ENCODE measurements around the gene AGER.
"Not testable (repeated sequence)": the region's sequence is repeated elsewhere in the genome, so short reads cannot be mapped to it uniquely, and the experiment has no call there.

The AGER gene

GRCh38 chr6:32184084-32184640 lies at the start of gene AGER:
AGER (minus strand) TSS chr6:32184253; CDS start chr6:32184222, 31 bp downstream.
- Mint-ChIP-seq H3K4me3 (no peak within 1 kb of the TSS), H3K27ac (no peak within 1 kb of the TSS), H3K36me3 (peaks cover 58% of the 10 kb centered on the region), H3K9me3 (no peaks in the 10 kb centered on the region), H3K4me1 (peaks cover 61% of the 10 kb centered on the region), H3K27me3 (peaks cover 5% of the 10 kb centered on the region)
- CTCF ChIA-PET: no interaction called here
- DNase-seq: peak; percentile 13

DNA sequence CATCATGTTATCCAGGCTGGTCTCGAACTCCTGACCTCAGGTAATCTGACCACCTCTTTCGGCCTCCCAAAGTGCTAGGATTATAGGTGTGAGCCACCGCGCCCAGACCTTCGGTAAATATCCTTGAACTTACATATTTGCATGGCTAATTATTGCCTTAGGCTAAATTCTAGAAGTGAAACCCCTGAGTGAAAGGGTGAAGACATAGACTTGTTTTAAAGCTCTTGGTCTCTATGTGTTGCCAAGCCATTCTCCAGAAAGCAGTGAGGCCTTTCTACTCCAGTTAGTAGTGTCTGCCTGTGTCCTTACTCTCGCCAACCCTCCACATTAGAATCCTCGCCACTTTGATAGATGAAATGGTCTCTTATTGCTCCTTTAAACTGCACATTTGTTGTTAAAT lies 42.4 kb upstream of the AGER start:
- Mint-ChIP-seq H3K27ac (no peak overlapping the region), H3K36me3 (no peaks in the 10 kb centered on the region), H3K4me1 (no peaks in the 10 kb centered on the region), H3K4me3 (no peak overlapping the region), H3K9me3 (no peaks in the 10 kb centered on the region), H3K27me3 (peaks cover 14% of the 10 kb centered on the region)
- CTCF ChIA-PET: interaction anchor here (0.6 kb wide), 1 partner anchor 559 kb away, joined by 4 read pairs; no protein-coding TSS in a partner anchor
- no peak for DNase-seq

DNA sequence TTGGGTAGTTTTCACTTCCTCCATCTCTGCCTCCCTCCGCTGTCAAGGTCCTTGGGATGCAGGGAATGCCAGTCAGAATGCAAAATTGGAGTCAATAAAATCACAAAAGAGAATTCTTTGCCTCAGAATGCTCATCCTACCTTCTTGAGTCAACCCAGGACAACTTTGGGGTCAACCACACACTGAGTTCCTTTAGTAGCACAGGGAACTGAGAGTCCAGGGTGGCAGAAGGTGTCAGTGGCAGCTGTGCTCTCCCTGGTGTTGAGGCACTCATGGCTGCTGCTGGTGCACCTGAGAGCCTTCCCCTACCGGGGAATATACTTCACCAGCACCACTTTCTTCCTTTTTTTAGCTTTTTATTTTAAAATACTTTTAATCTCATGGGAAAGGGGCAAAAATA lies 40.6 kb upstream of the AGER start:
- H3K4me1 Mint-ChIP-seq: no peaks in the 10 kb centered on the region
- no peak overlapping the region for H3K27ac Mint-ChIP-seq
- CTCF ChIA-PET: no interaction called here
- no peak for DNase-seq
- no peaks in the 10 kb centered on the region for H3K36me3 Mint-ChIP-seq
- H3K4me3 Mint-ChIP-seq: no peak overlapping the region
- no peaks in the 10 kb centered on the region for H3K9me3 Mint-ChIP-seq
- peaks cover 14% of the 10 kb centered on the region for H3K27me3 Mint-ChIP-seq

DNA sequence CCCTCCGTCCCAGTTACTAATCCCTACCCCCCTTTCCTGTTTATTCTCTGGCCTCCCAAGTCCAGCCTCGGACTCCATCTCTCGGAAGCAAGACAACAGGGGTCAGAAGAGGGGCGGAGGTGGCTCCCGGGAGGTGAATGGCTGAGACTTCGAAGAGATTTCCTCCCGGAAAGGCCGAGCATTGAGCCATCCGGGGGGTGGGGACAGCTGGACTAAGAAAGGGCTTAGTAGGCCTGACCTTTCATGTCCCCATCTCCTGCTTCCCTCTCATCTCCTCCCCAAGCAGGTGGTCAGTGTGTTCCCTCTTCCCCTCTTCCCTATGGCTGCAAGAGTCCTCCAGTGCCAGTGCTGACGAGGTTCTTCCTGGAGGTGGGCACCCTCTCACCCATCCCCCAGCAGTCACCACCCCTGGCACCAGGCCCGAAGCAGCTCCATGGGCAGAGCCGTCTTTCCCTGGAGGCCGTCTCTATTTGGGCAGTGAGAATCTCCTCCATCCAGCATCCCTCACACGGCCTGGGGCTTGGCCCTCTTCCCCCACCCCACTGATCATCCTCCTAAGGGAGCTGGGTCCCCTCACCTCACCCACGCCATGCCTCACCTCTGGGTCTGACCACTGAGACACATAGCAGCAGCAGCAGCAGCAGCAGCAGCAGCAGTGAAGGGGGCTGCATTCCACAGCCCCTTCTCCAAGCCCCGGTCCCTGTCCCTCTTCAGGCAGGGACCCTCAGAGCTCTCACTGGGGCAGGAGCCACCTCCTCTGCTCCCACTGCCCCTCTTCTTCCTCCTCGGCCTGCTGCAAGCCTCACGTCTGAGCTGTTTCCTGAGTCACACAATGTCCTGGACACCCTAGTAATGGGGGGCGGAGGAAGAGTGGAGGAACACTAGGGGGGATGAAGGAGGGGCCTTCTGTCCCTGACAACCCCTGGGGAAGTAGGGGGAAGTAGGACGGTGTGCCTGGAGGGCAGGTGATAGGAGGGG lies 39.5 kb upstream of the AGER start, which contains the start of gene NOTCH4:
TSS of gene NOTCH4 (minus strand) at position 810 of the 978 bp plus-strand sequence. CDS start at position 671, 139 bp downstream.
- no peaks in the 10 kb centered on the region for H3K9me3 Mint-ChIP-seq

GRCh38 chr6:32222333-32223230 lies 38.5 kb upstream of the AGER start:
- Mint-ChIP-seq H3K27ac (no peak overlapping the region), H3K27me3 (peaks cover 19% of the 10 kb centered on the region), H3K36me3 (no peaks in the 10 kb centered on the region), H3K4me1 (no peaks in the 10 kb centered on the region), H3K9me3 (no peaks in the 10 kb centered on the region), H3K4me3 (no peak overlapping the region)
- no peak for DNase-seq
- CTCF ChIA-PET: no interaction called here

More for the DNA sequence above, 39.5 kb upstream of the AGER start, which contains the start of gene NOTCH4:
- H3K27me3 Mint-ChIP-seq: peaks cover 19% of the 10 kb centered on the region
- CTCF ChIA-PET: interaction anchor here (0.8 kb wide), 1 partner anchor 104 kb away, joined by 3 read pairs; no protein-coding TSS in a partner anchor
- H3K4me3 Mint-ChIP-seq: no peak within 1 kb of the TSS
- peak within 1 kb of the TSS; percentile 30 for H3K27ac Mint-ChIP-seq
- no peak for DNase-seq
- H3K36me3 Mint-ChIP-seq: no peaks in the 10 kb centered on the region
- H3K4me1 Mint-ChIP-seq: no peaks in the 10 kb centered on the region

DNA sequence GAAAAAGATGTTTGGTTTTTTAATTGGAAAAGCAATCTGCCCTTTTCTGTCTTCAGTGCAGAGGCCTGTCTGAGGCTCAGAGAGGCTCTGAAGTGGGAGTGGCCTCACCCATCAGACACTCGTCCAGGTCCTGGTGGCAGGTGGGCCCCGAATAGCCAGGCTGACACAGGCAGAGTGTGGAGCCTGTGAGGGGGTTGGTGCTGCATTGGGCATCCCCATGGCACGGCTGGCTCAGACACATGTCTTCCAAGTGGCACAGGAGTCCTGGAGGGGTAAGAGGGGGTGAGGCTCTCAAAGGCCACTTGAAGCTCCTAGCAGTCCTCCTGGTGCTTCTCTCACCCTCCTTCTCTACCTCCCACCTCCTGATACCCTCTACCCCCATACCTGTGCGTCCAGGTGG lies 36.0 kb upstream of the AGER start:
- Mint-ChIP-seq H3K4me1 (no peaks in the 10 kb centered on the region), H3K27ac (no peak overlapping the region), H3K36me3 (no peaks in the 10 kb centered on the region), H3K4me3 (no peak overlapping the region), H3K9me3 (no peaks in the 10 kb centered on the region), H3K27me3 (peaks cover 22% of the 10 kb centered on the region)
- DNase-seq: no peak
- CTCF ChIA-PET: no interaction called here

DNA sequence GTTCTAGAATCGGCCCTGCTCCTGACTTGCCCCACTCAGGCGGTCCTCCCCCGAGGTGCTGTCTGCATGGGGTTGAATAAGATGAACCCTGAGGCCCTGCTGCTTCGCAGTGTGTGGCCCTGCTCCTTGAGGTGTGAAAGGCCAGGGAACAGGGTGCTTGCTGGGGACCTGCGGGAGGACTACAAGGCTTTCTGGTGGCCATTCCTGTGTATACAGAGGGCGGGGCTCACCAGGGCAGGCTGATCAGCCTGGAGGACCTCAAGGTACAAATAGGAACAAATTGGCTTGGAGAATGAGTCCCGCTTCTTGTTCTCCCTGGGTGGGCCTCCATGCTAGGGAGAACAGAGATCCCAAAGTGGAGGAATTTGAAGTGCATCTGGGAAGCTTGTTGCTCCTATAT lies 34.1 kb upstream of the AGER start:
- CTCF ChIA-PET: no interaction called here
- Mint-ChIP-seq H3K4me1 (no peaks in the 10 kb centered on the region), H3K36me3 (no peaks in the 10 kb centered on the region), H3K9me3 (no peaks in the 10 kb centered on the region), H3K27ac (no peak overlapping the region), H3K27me3 (peaks cover 17% of the 10 kb centered on the region), H3K4me3 (no peak overlapping the region)
- no peak for DNase-seq

DNA sequence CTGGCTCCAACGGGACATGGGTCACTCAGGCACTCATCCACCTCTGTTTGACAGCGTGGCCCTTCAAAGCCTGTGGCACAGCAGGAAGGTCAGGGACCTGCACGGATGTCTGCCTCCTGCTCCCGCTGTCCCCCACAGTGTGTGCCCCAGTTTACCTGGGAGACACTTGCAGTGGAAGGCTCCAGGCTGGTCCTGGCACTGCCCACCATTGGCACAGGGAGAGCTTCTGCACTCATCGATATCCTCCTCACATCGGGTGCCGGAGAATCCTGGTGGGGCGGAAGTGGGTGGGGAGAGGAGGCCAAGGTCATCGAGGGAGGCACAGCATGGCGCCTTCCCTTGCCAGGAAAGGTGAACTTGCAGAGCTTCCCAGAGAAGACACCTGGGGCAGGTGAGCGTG lies 32.9 kb upstream of the AGER start:
- CTCF ChIA-PET: interaction anchor here (1.0 kb wide), 1 partner anchor 21 kb away, joined by 3 read pairs; no protein-coding TSS in a partner anchor
- Mint-ChIP-seq H3K27ac (no peak overlapping the region), H3K4me1 (no peaks in the 10 kb centered on the region), H3K4me3 (no peak overlapping the region), H3K27me3 (peaks cover 21% of the 10 kb centered on the region), H3K36me3 (no peaks in the 10 kb centered on the region), H3K9me3 (no peaks in the 10 kb centered on the region)
- DNase-seq: no peak

GRCh38 chr6:32216285-32216684 lies 32.2 kb upstream of the AGER start:
- H3K9me3 Mint-ChIP-seq: no peaks in the 10 kb centered on the region
- no peak overlapping the region for H3K27ac Mint-ChIP-seq
- CTCF ChIA-PET: no interaction called here
- no peaks in the 10 kb centered on the region for H3K4me1 Mint-ChIP-seq
- H3K4me3 Mint-ChIP-seq: no peak overlapping the region
- peaks cover 21% of the 10 kb centered on the region for H3K27me3 Mint-ChIP-seq
- no peaks in the 10 kb centered on the region for H3K36me3 Mint-ChIP-seq
- DNase-seq: no peak

DNA sequence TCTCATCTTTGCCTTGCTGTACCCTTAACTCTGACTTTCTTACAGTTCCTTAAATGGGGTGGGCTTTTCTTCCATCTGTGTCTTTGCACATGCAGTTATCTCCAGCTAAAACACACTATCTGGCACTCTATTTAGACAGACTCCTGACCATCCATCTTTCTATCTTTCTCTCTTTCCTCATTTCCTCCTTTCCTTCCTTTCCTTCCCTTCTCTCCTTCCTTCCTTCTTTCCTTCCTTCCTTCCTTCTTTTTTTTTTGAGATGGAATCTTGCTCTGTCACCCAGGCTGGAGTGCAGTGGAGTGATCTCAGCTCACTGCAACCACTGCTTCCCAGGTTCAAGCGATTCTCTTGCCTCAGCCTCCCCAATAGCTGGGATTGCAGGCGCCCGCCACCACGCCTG lies 31.6 kb upstream of the AGER start:
- peaks cover 21% of the 10 kb centered on the region for H3K27me3 Mint-ChIP-seq
- CTCF ChIA-PET: no interaction called here
- DNase-seq: no peak
- no peaks in the 10 kb centered on the region for H3K36me3 Mint-ChIP-seq
- no peak overlapping the region for H3K4me3 Mint-ChIP-seq
- no peak overlapping the region for H3K27ac Mint-ChIP-seq
- no peaks in the 10 kb centered on the region for H3K9me3 Mint-ChIP-seq
- no peaks in the 10 kb centered on the region for H3K4me1 Mint-ChIP-seq

DNA sequence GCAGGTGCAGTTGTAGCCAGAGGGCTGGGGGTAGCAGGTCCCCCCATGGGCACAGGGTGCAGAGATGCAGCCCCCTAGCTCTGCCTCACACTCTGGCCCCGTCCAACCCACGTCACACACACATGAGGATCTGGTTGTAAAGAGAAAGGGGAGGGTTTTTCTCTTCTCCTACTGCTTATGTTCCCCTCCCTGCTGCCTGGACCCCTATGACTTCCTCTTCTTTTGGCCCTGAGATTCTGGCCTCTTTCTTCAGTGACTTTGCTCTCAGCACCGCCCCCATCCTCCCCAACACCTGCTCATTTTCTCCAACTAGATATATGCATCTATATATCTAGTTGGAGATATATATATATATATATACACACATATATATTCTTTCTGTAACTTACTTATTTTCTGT lies 30.1 kb upstream of the AGER start:
- H3K9me3 Mint-ChIP-seq: no peaks in the 10 kb centered on the region
- peaks cover 21% of the 10 kb centered on the region for H3K27me3 Mint-ChIP-seq
- no peaks in the 10 kb centered on the region for H3K36me3 Mint-ChIP-seq
- no peak for DNase-seq
- CTCF ChIA-PET: no interaction called here
- H3K4me3 Mint-ChIP-seq: no peak overlapping the region
- H3K4me1 Mint-ChIP-seq: no peaks in the 10 kb centered on the region
- H3K27ac Mint-ChIP-seq: no peak overlapping the region

GRCh38 chr6:32213649-32214048 lies 29.6 kb upstream of the AGER start:
- DNase-seq: no peak
- H3K27me3 Mint-ChIP-seq: peaks cover 21% of the 10 kb centered on the region
- no peak overlapping the region for H3K4me3 Mint-ChIP-seq
- no peaks in the 10 kb centered on the region for H3K36me3 Mint-ChIP-seq
- H3K4me1 Mint-ChIP-seq: no peaks in the 10 kb centered on the region
- CTCF ChIA-PET: no interaction called here
- H3K9me3 Mint-ChIP-seq: no peaks in the 10 kb centered on the region
- no peak overlapping the region for H3K27ac Mint-ChIP-seq

- no peak for DNase-seq
- CTCF ChIA-PET: no interaction called here
- Mint-ChIP-seq H3K9me3 (no peaks in the 10 kb centered on the region), H3K27me3 (peaks cover 29% of the 10 kb centered on the region), H3K4me3 (no peak overlapping the region), H3K36me3 (no peaks in the 10 kb centered on the region), H3K27ac (no peak overlapping the region), H3K4me1 (no peaks in the 10 kb centered on the region)
These were observed 28.2 kb upstream of the AGER start for GRCh38 chr6:32212076-32212760.

DNA sequence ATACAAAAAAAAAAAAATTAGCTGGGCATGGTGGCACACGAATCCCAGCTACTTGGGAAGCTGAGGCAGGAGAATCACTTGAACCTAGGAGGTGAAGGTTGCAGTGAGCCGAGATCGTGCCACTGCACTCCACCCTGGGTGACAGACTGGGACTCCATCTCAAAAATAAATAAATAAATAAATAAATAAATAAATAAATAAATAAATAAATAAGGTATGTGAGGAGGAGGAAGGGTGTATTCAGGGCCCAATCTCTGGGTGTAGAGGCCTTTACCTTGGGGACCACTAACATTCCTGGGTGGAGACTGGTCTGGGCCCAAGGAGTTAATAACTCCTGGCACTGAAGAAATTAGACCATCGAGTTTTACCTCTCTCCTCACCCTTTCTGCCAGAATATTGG lies 27.4 kb upstream of the AGER start:
- H3K27ac Mint-ChIP-seq, H3K9me3 Mint-ChIP-seq, CTCF ChIA-PET, DNase-seq, H3K4me1 Mint-ChIP-seq, H3K4me3 Mint-ChIP-seq, H3K36me3 Mint-ChIP-seq: not testable (repeated sequence)
- peaks cover 37% of the 10 kb centered on the region for H3K27me3 Mint-ChIP-seq
